ENCODE measurements around the gene LDHB.
"Not testable (repeated sequence)": the region's sequence is repeated elsewhere in the genome, so short reads cannot be mapped to it uniquely, and the experiment has no call there.

Gene LDHB

GRCh38 chr12:21657326-21658077, at the start of gene LDHB:
LDHB (minus strand) TSS chr12:21657842; CDS start chr12:21654671, 3,171 bp downstream.
- peak; percentile 93 for DNase-seq

- no peak for DNase-seq
These were observed 47.2 kb upstream of the LDHB start for GRCh38 chr12:21704847-21705246.

- no peak for DNase-seq
These were observed 42.2 kb upstream of the LDHB start for GRCh38 chr12:21699851-21700250.

- peak; percentile 47 for DNase-seq
These were observed 40.4 kb upstream of the LDHB start for GRCh38 chr12:21697904-21698630.

GRCh38 chr12:21696625-21697024, 39.0 kb upstream of the LDHB start:
- DNase-seq: no peak

GRCh38 chr12:21695986-21696385, 38.3 kb upstream of the LDHB start:
- no peak for DNase-seq

- DNase-seq: no peak
These were observed 37.0 kb upstream of the LDHB start for GRCh38 chr12:21694660-21695059.

GRCh38 chr12:21691515-21691914, 33.9 kb upstream of the LDHB start:
- no peak for DNase-seq

GRCh38 chr12:21690704-21691368, 33.2 kb upstream of the LDHB start:
- peak; percentile 12 for DNase-seq

- no peak for DNase-seq
These were observed 25.5 kb upstream of the LDHB start for GRCh38 chr12:21683115-21683514.

- DNase-seq: no peak
These were observed 21.3 kb upstream of the LDHB start for GRCh38 chr12:21678959-21679358.

- DNase-seq: peak; percentile 46
These were observed 20.1 kb upstream of the LDHB start for GRCh38 chr12:21677622-21678277.

GRCh38 chr12:21677204-21677603, 19.6 kb upstream of the LDHB start:
- DNase-seq: no peak

GRCh38 chr12:21676776-21677175, 19.1 kb upstream of the LDHB start:
- DNase-seq: peak; percentile 34

- DNase-seq: no peak
These were observed 18.0 kb upstream of the LDHB start for GRCh38 chr12:21675641-21676040.

- no peak for DNase-seq
These were observed 17.5 kb upstream of the LDHB start for GRCh38 chr12:21675096-21675495.

GRCh38 chr12:21673830-21674552, 16.3 kb upstream of the LDHB start:
- not testable (repeated sequence) for DNase-seq

- DNase-seq: no peak
These were observed 14.5 kb upstream of the LDHB start for GRCh38 chr12:21672146-21672545.

- no peak for DNase-seq
These were observed 9.1 kb upstream of the LDHB start for GRCh38 chr12:21666722-21667121.

- no peak for DNase-seq
These were observed 8.2 kb upstream of the LDHB start for GRCh38 chr12:21665816-21666215.

GRCh38 chr12:21662122-21662792, 4.6 kb upstream of the LDHB start:
- no peak for DNase-seq

Data from CD4-positive, alpha-beta T cell treated with Interleukin-17A for 1 hour (primary cell).